H1 (cell line): Measurements from ENCODE around the gene PARD6B. TPM values are rescaled to one million over a fixed set of nuclear protein-coding genes. Genes with fewer than 3 reads are reported as not detected.

Experiments used
- CTCF ChIA-PET: fragments of 300-600 bp; sonication (Branson Sonifier 250); formaldehyde crosslinking; loops from one replicate; lab custom pipeline; 2021; ENCODE audit not compliant: partially characterized antibody; lab: Charles Lee
- POLR2A ChIA-PET: fragments of 300-600 bp; sonication (Branson Sonifier 250); formaldehyde crosslinking; loops from one replicate; lab custom pipeline; 2021; ENCODE audit warnings: inconsistent platforms; ENCODE audit not compliant: partially characterized antibody; lab: Charles Lee
- DNase-seq, 2 experiments: peaks; one replicate each; pipeline versions ENCODE4 v3.0.0 to v3.0.0-alpha.2; 2010 to 2022; ENCODE audit warnings: low spot score in 2 of 2, low read depth in 1 of 2, mixed read lengths in 1 of 2
- FAIRE-seq: peaks from 2 replicates; lab custom pipeline; 2011; peaks lifted over from hg19 to GRCh38; lab: Jason Lieb, UNC
- H2AFZ ChIP-seq: 2 replicates; pipeline ENCODE4 v1.8.1; 2012; ENCODE audit warnings: low read length, inconsistent platforms
- H2AK5ac ChIP-seq: 2 replicates; pipeline ENCODE4 v1.6.1; 2013; ENCODE audit warnings: low read depth, low read length
- H2BK120ac ChIP-seq: replicated peaks from 2 replicates; pipeline ENCODE3; 2013; ENCODE audit warnings: low read depth, low read length, inconsistent platforms
- H2BK12ac ChIP-seq: 2 replicates; pipeline ENCODE4 v1.6.1; 2013; ENCODE audit warnings: low read depth, low read length
- H2BK15ac ChIP-seq: 2 replicates; pipeline ENCODE4 v1.6.1; 2013; ENCODE audit warnings: low read length
- H2BK20ac ChIP-seq: 2 replicates; pipeline ENCODE4 v1.6.1; 2013; ENCODE audit warnings: low read length
- H2BK5ac ChIP-seq: 2 replicates; pipeline ENCODE4 v1.6.1; 2013; ENCODE audit warnings: low read depth, low read length
- H3K14ac ChIP-seq: 2 replicates; pipeline ENCODE4 v1.6.1; 2013; ENCODE audit warnings: inconsistent platforms; ENCODE audit not compliant: insufficient read length
- H3K18ac ChIP-seq: 2 replicates; pipeline ENCODE4 v1.6.1; 2013; ENCODE audit warnings: low read length; ENCODE audit errors: extremely low read depth
- H3K23ac ChIP-seq: 2 replicates; pipeline ENCODE4 v1.6.1; 2013; ENCODE audit warnings: inconsistent platforms; ENCODE audit not compliant: insufficient read length
- H3K23me2 ChIP-seq: 2 replicates; pipeline ENCODE4 v1.6.1; 2013; ENCODE audit warnings: low read depth, low read length
- H3K27ac ChIP-seq: 2 replicates; pipeline ENCODE4 v1.6.1; 2011; ENCODE audit warnings: low read depth, low read length, inconsistent platforms
- H3K27me3 ChIP-seq, 4 experiments: replicated peaks in 1 of 4; 1 replicate in 1 of 4; 2 replicates in 3 of 4; pipeline versions ENCODE4 v1.6.1 to v1.8.1; 2011 to 2013; ENCODE audit warnings: low read length in 3 of 4, mild to moderate bottlenecking in 3 of 4, inconsistent platforms in 2 of 4, mixed read lengths in 2 of 4, moderate library complexity in 1 of 4; ENCODE audit not compliant: control insufficient read depth in 3 of 4, insufficient read depth in 3 of 4; ENCODE audit errors: extremely low read depth in 1 of 4
- H3K36me3 ChIP-seq, 4 experiments: 2 replicates each; pipeline versions ENCODE4 v1.6.1 to v1.8.1; 2011 to 2013; ENCODE audit warnings: mild to moderate bottlenecking in 4 of 4, low read length in 3 of 4, moderate library complexity in 2 of 4, control low read depth in 1 of 4, inconsistent platforms in 1 of 4; ENCODE audit not compliant: insufficient read depth in 4 of 4, control insufficient read depth in 2 of 4
- H3K4ac ChIP-seq: replicated peaks from 2 replicates; pipeline ENCODE3; 2013; ENCODE audit warnings: low read length, low read depth, mixed read lengths, inconsistent platforms; ENCODE audit not compliant: insufficient read length
- H3K4me1 ChIP-seq, 4 experiments: replicated peaks in 1 of 4; 1 replicate in 1 of 4; 2 replicates in 3 of 4; pipeline versions ENCODE4 v1.6.1 to v1.8.1; 2011 to 2013; ENCODE audit warnings: low read length in 3 of 4, inconsistent platforms in 2 of 4, mixed read lengths in 1 of 4; ENCODE audit not compliant: insufficient read depth in 4 of 4, control insufficient read depth in 3 of 4
- H3K4me2 ChIP-seq, 2 experiments: 2 replicates each; pipeline versions ENCODE4 v1.6.1 to v1.8.1; 2011 to 2013; ENCODE audit warnings: low read depth in 2 of 2, low read length in 2 of 2, control low read depth in 1 of 2, inconsistent platforms in 1 of 2, mild to moderate bottlenecking in 1 of 2; ENCODE audit not compliant: insufficient read depth in 1 of 2
- H3K4me3 ChIP-seq, 4 experiments: fragments of 200-600, 300-600 bp in 1 of 4; sonication (generic), shearing (Covaris generic), sonication (Bioruptor Twin) in 1 of 4; 2 replicates each; pipeline versions ENCODE4 v1.5.1 to v1.8.1; 2011 to 2016; ENCODE audit warnings: low read length in 4 of 4, low read depth in 3 of 4, control low read depth in 2 of 4, inconsistent platforms in 2 of 4, mild to moderate bottlenecking in 2 of 4, mixed read lengths in 1 of 4, moderate library complexity in 1 of 4; ENCODE audit not compliant: insufficient read depth in 2 of 4; ENCODE audit errors: extremely low read depth in 1 of 4
- H3K56ac ChIP-seq: replicated peaks from 2 replicates; pipeline ENCODE3; 2013; ENCODE audit warnings: low read depth, mild to moderate bottlenecking, mixed read lengths, low read length, inconsistent platforms; ENCODE audit not compliant: insufficient read length
- H3K79me1 ChIP-seq: 2 replicates; pipeline ENCODE4 v1.6.1; 2013; ENCODE audit warnings: low read depth, low read length, control low read depth
- H3K79me2 ChIP-seq, 2 experiments: 2 replicates each; pipeline versions ENCODE4 v1.6.1 to v1.8.1; 2012 to 2013; ENCODE audit warnings: low read length in 2 of 2, mild to moderate bottlenecking in 2 of 2, inconsistent platforms in 1 of 2; ENCODE audit not compliant: insufficient read depth in 2 of 2, control insufficient read depth in 1 of 2
- H3K9ac ChIP-seq, 4 experiments: replicated peaks in 1 of 4; 1 replicate in 1 of 4; 2 replicates in 3 of 4; pipeline versions ENCODE4 v1.6.1 to v1.8.1; 2011 to 2013; ENCODE audit warnings: low read depth in 3 of 4, low read length in 3 of 4, control low read depth in 2 of 4, mild to moderate bottlenecking in 2 of 4, moderate library complexity in 2 of 4, inconsistent platforms in 1 of 4; ENCODE audit errors: extremely low read depth in 1 of 4
- H3K9me3 ChIP-seq, 2 experiments: 2 replicates each; pipeline versions ENCODE4 v1.6.1 to v1.8.1; 2012 to 2013; ENCODE audit warnings: mild to moderate bottlenecking in 2 of 2, moderate library complexity in 2 of 2, control low read depth in 1 of 2, inconsistent platforms in 1 of 2, low read depth in 1 of 2, low read length in 1 of 2, mixed read lengths in 1 of 2; ENCODE audit not compliant: insufficient read depth in 2 of 2
- H4K20me1 ChIP-seq, 2 experiments: replicated peaks in 1 of 2; 2 replicates each; pipeline versions ENCODE3 to v1.8.1; 2011 to 2013; ENCODE audit warnings: inconsistent platforms in 2 of 2, low read length in 2 of 2, mild to moderate bottlenecking in 1 of 2; ENCODE audit not compliant: insufficient read depth in 2 of 2, control insufficient read depth in 1 of 2
- H4K5ac ChIP-seq: 2 replicates; pipeline ENCODE4 v1.6.1; 2013; ENCODE audit warnings: low read length, low read depth, mixed read lengths, inconsistent platforms; ENCODE audit not compliant: insufficient read length
- H4K8ac ChIP-seq: 2 replicates; pipeline ENCODE4 v1.8.0; 2013; ENCODE audit warnings: mild to moderate bottlenecking, moderate library complexity, low read length, inconsistent platforms; ENCODE audit not compliant: insufficient read depth; ENCODE audit errors: extremely low read depth
- H4K91ac ChIP-seq: replicated peaks from 2 replicates; pipeline ENCODE3; 2013; ENCODE audit warnings: low read length, mixed read lengths, inconsistent platforms; ENCODE audit not compliant: insufficient read length
- ATF2 ChIP-seq: IDR thresholded peaks from 2 replicates; pipeline ENCODE4 v1.6.1; 2012; ENCODE audit warnings: low read length, inconsistent platforms
- BACH1 ChIP-seq: IDR thresholded peaks from 2 replicates; pipeline ENCODE4 v1.6.1; 2012; ENCODE audit warnings: low read length, improper control_type of control experiment
- BRCA1 ChIP-seq: IDR thresholded peaks from 2 replicates; pipeline ENCODE4 v1.6.1; 2012; ENCODE audit warnings: low read depth, low read length, improper control_type of control experiment
- E2F6 ChIP-seq: IDR thresholded peaks from 2 replicates; pipeline ENCODE4 v1.6.1; 2012; ENCODE audit warnings: inconsistent platforms
- EGR1 ChIP-seq: IDR thresholded peaks from 2 replicates; pipeline ENCODE4 v1.6.1; 2011; ENCODE audit warnings: low read depth, low read length, borderline replicate concordance
- JUND ChIP-seq: IDR thresholded peaks from 2 replicates; pipeline ENCODE4 v1.6.1; 2011; ENCODE audit warnings: mild to moderate bottlenecking, improper control_type of control experiment, low read length
- KDM1A ChIP-seq: fragments of 200-600, 300-600 bp; sonication (generic); IDR thresholded peaks from 2 replicates; pipeline ENCODE4 v1.7.1; 2016; ENCODE audit warnings: mild to moderate bottlenecking, low read length, borderline replicate concordance
- MAFK ChIP-seq: IDR thresholded peaks from 2 replicates; pipeline ENCODE4 v1.6.1; 2012; ENCODE audit warnings: low read depth, mild to moderate bottlenecking, improper control_type of control experiment, low read length
- NRF1 ChIP-seq: IDR thresholded peaks from 2 replicates; pipeline ENCODE4 v1.6.1; 2011; ENCODE audit warnings: mild to moderate bottlenecking, low read depth, low read length, improper control_type of control experiment
- POU5F1 ChIP-seq: IDR thresholded peaks from 2 replicates; pipeline ENCODE4 v1.6.1; 2011; ENCODE audit warnings: low read depth, mild to moderate bottlenecking, low read length, moderate library complexity
- RBBP5 ChIP-seq: IDR thresholded peaks from 2 replicates; pipeline ENCODE4 v1.7.1; 2012; ENCODE audit warnings: low read depth, mild to moderate bottlenecking, inconsistent platforms, low read length, moderate library complexity, borderline replicate concordance
- SIRT6 ChIP-seq: IDR thresholded peaks from one replicate; pipeline ENCODE4 v1.7.1; 2012; ENCODE audit warnings: low read length, inconsistent platforms
- SP4 ChIP-seq: IDR thresholded peaks from 2 replicates; pipeline ENCODE4 v1.6.1; 2012; ENCODE audit warnings: low read length, inconsistent platforms
- WGBS, 2 experiments: shearing (Covaris generic) in 1 of 2; methylation state at CpG; one replicate each; pipeline versions ENCODE4 v1.1.6 to v1.1.7; 2013 to 2015; ENCODE audit warnings: low lambda C conversion rate in 2 of 2, mixed read lengths in 2 of 2, inconsistent platforms in 1 of 2, low coverage in 1 of 2, missing lambda C conversion rate in 1 of 2; ENCODE audit not compliant: insufficient replicate concordance in 2 of 2, insufficient coverage in 1 of 2, insufficient read length in 1 of 2; ENCODE audit errors: extremely low coverage in 1 of 2, missing lambda C conversion rate in 1 of 2; 5-methylcytosine and 5-hydroxymethylcytosine counted together
- polyA plus RNA-seq, 7 experiments: library from polyadenylated mRNA; depleted of rRNA in 3 of 7; stranded (reverse) in 5 of 7; unstranded in 2 of 7; fragments of >200 nt in 5 of 7; fragments of 200-250 nt in 2 of 7; gene quantifications; 1 replicate in 5 of 7; 2 replicates in 1 of 7; 4 replicates in 1 of 7; pipeline versions ENCODE4 v1.2.1 to v1.2.3, GENCODE V29; 2011 to 2013; ENCODE audit warnings: missing spikeins in 2 of 7, mixed read lengths in 2 of 7
- total RNA-seq: library from RNA; stranded (reverse); fragmentation: NEBNext Ultra II Directional; extraction: Animal tissue kit (Norgen Biotek cat#: 25700); gene quantifications from 2 replicates; pipeline ENCODE4 v1.2.1, GENCODE V29; 2021

PARD6B gene
- total and polyA plus RNA-seq, 2 of the 8 experiments (the other 6 are each of a cell fraction or from before 2014, with no cell fraction given), result 5.2 to 34.1 TPM

- H3K23me2 ChIP-seq, result no peaks in the 10 kb centered on the region
- POLR2A ChIA-PET, result no interaction called here
- CTCF ChIA-PET, result interaction anchor here (0.8 to 8.9 kb wide), 7 partner anchors 9 to 90 kb away, joined by 3 to 61 read pairs (median 11); partner anchors contain the start of gene PARD6B
- TF ChIP-seq KDM1A, result no peak
- no peak for TF ChIP-seq BACH1
- no peak for TF ChIP-seq NRF1
- TF ChIP-seq POU5F1, result no peak
- no peak for TF ChIP-seq E2F6
- no peak for TF ChIP-seq SIRT6
- TF ChIP-seq RBBP5, result no peak
- no peak for TF ChIP-seq ATF2
- no peak for TF ChIP-seq EGR1
- no peak for TF ChIP-seq BRCA1
- no peak for TF ChIP-seq SP4
- TF ChIP-seq MAFK, result no peak
- no peak for TF ChIP-seq JUND
Observed at GRCh38 chr20:50716518-50716917, 14.9 kb upstream of the PARD6B start.

More at GRCh38 chr20:50716518-50716917, 14.9 kb upstream of the PARD6B start:
- FAIRE-seq (no peak), DNase-seq (no peak)
- H2BK120ac ChIP-seq, result no peak overlapping the region
- H3K27me3 ChIP-seq, result no peaks in the 10 kb centered on the region
- no peak overlapping the region for H3K9ac ChIP-seq
- no peak overlapping the region for H2AK5ac ChIP-seq
- no peak overlapping the region for H4K91ac ChIP-seq
- H2BK20ac ChIP-seq, result no peak overlapping the region
- no peak overlapping the region for H2BK5ac ChIP-seq
- no peaks in the 10 kb centered on the region for H3K9me3 ChIP-seq
- H3K23ac ChIP-seq, result no peak overlapping the region
- no peak overlapping the region for H2BK12ac ChIP-seq
- H2AFZ ChIP-seq, result no peak overlapping the region
- no peak overlapping the region for H3K4ac ChIP-seq
- H3K27ac ChIP-seq, result no peak overlapping the region
- H4K5ac ChIP-seq, result no peak overlapping the region
- no peaks in the 10 kb centered on the region for H3K79me2 ChIP-seq
- no peaks in the 10 kb centered on the region for H3K36me3 ChIP-seq
- no peak overlapping the region for H3K14ac ChIP-seq
- no peak overlapping the region for H3K56ac ChIP-seq
- H3K4me3 ChIP-seq, result no peak overlapping the region
- peaks cover 0 to 3% (median 2%) of the 10 kb centered on the region in 4 experiments; a peak in 1 of 7 replicates for H3K4me1 ChIP-seq
- no peak overlapping the region for H3K4me2 ChIP-seq
- WGBS, 2 experiments, result no CpG with 5 or more reads among the region's 1 CpG
- H4K20me1 ChIP-seq, result no peaks in the 10 kb centered on the region
- H4K8ac ChIP-seq, result no peak overlapping the region
- H2BK15ac ChIP-seq, result no peak overlapping the region
- H3K18ac ChIP-seq, result no peak overlapping the region
- no peaks in the 10 kb centered on the region for H3K79me1 ChIP-seq
